Measurements from ENCODE around the gene HBZ.
"Not testable (repeated sequence)": the region's sequence is repeated elsewhere in the genome, so short reads cannot be mapped to it uniquely, and the experiment has no call there.

HBZ gene

DNA sequence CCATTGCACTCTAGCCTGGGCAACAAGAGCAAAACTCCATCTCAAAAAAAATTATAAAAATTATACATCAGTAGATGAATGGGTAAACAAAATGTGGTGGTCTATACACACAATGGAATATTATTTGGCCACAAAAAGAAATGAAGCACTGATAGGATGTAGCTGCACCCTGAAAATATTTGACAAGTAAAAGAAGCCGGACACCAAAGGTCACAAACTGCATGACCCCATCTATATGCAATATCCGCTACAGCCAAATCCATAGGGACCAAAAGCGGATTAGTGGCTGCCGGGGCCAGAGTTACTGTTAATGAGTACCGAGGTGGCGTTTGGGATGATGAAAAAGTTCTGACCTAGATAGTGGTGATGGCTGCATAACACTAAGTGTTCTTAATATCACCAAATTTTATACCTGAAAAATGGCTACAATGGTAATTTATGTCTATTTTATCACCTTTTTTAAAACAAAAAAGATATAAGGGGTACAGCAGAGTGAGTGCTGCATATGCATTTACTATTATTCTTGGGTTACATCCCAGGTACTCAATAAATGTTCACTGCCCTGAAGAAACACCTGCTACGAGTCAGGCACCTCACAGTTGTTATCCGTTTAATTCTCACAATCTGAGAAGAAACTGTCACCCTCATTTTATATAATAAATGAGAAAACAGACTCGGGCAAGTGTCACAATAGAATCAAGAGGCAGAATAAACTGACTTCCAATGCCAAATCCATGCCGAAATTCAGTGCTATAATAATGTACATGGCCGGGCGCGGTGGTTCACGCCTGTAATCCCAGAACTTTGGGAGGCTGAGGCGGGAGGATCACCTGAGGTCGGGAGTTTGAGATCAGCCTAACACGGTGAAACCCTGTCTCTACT is 27.0 kb downstream of the HBZ start:
- no peak for DNase-seq (ENCODE audit: low spot score)

GRCh38 chr16:180101-180675 is 27.7 kb downstream of the HBZ start, which contains the start of gene HBQ1:
HBQ1 (plus strand) TSS chr16:180459; CDS start chr16:180487, 28 bp downstream.
- no peak for DNase-seq (ENCODE audit: low spot score)

- DNase-seq (ENCODE audit: low spot score): peak; percentile 85
Measured at GRCh38 chr16:180681-181564, 28.5 kb downstream of the HBZ start.

DNA sequence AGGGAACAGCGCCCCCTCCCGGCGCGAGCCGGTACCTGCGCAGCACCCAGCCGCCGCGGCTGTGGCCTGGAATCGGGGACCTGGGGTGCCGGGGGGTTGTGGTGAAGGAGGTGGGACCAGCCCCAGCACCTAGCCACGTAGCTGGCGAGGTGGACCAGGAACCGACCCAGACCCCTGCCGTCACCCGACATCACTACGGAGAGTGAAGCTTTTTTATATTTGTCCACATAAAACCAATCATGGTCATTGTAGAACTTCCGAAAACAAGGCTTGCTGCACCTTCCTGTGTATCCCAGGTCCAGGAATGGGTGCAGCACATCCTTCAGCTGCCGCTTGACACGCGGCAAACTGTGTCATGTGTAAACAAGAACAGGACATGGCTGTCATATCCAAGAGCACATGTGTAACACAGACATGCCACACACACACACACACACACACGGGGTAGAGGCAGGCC is 29.1 kb downstream of the HBZ start:
- DNase-seq (ENCODE audit: low spot score): no peak

GRCh38 chr16:183005-183404 is 30.6 kb downstream of the HBZ start:
- no peak for DNase-seq (ENCODE audit: low spot score)

DNA sequence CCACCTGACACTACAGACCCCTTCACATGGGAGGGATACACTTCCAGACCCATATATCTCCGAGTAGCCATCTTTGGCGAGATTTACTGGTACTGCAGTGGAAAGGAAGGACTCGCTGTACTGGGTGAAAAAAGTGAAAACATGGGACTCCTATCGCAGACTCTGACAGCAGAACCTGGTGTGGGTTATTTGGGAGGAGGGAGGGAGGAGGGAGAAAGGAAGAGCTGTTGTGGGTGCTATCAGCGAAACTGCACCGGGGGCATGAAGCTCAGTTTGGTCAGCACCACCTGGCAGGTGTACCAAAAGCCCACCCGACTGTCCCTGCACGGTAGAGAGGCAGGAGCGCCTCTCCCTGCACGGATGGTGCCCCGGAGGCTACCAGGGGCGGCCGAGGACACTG is 32.8 kb downstream of the HBZ start:
- DNase-seq (ENCODE audit: low spot score): no peak

DNA sequence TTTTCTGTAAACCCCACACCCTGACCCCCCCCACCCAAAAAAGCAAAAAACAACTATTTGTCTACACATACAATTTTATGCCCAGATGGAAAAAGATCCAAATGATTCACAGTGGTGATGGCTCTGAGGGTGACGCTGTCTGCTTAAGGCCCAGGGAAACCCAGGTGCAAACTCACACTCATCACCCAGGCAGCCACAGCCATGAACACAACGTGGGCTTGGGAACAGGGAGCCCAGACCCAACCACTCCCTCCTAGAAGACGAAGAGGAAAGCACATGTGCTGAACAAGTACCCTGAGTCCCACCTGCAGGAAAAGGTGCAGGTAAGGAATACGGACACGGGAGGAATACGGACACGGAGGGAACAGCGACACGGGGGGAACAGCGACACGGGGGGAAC is 33.2 kb downstream of the HBZ start:
- DNase-seq (ENCODE audit: low spot score): no peak

DNA sequence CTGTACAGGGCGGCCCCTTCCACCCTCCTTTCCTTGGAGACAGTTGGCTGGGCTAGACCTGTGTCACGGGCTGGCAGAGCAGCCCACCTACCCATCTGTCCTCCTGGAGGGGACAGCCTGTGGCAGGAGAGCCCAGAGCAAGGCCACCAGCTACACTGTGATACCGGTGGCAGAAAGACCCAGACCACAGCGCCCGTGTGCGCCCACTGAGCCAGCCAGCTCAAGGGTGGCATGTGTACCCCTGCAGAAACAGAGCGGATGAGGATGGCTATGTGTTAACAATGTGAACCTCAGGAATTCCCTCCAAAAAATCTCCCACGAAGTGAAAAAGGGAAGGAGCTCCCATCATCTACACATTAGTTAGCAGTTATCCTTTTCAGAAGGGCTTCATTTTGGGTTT is 34.9 kb downstream of the HBZ start:
- no peak for DNase-seq (ENCODE audit: low spot score)

GRCh38 chr16:188674-189073 is 36.2 kb downstream of the HBZ start:
- DNase-seq (ENCODE audit: low spot score): peak; percentile 23

DNA sequence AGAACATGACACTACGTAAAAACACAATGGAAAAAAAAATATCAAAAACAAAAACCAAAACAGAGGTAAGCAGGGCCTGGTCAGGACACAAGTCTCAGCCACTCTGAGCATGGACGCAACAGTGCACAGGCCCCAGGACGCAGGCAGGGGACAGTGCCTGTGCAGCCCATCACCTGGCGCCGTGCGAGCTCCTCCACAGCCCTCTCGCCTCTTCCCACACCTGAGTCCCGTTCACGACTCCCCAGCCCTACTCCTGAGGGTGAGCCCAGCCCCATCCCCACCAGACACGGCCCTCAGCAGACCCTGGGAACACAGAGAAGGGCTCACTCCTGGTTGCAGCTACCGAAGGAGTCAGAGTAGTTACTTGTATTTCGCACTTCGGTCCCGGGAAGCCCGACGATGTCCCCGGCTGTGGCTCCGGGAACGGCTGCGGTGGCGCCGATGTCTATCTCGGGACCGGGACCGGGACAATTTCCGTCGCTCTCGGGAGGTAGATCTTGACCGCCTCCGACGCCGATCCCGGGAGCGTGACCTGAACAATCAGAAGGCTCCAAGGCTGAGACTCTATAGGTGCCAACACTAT is 37.3 kb downstream of the HBZ start:
- DNase-seq (ENCODE audit: low spot score): no peak

DNA sequence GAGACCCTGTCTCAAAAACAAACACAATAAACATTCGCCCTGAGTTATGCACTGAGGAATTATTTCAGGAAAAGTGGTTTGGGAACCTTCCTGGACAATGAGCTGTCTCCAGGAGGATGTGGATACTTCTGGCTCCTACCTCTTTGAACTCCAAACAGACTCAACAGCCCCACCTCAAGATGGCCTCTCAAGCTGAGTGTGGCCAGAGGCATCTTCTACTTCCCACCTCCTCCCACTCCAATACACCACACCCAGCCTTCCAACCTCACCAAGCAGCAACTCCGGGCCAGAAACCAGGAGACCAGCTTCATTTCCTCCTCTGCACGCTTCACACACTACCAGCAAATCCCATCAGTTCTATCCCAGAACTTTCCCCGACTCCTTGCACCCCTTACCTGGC is 39.4 kb downstream of the HBZ start:
- no peak for DNase-seq (ENCODE audit: low spot score)

DNA sequence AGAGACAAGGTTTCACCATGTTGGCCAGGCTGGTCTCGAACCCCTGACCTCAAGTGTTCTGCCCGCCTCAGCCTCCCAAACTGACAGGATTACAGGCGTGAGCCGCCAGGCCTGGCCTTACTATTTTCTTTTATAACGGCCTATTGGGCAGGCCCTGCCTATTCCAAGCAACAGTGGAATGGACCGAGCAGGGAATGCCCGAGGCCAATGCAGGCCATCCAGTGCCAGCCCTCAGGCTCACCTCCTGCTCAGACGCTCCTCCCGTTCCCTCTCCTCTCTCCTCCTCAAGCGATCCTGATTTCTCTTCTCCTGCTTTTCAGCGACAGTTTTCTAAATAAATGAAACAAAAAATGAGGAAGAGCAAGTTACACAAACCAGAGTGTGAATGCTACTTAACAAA is 40.2 kb downstream of the HBZ start:
- DNase-seq (ENCODE audit: low spot score): no peak

DNA sequence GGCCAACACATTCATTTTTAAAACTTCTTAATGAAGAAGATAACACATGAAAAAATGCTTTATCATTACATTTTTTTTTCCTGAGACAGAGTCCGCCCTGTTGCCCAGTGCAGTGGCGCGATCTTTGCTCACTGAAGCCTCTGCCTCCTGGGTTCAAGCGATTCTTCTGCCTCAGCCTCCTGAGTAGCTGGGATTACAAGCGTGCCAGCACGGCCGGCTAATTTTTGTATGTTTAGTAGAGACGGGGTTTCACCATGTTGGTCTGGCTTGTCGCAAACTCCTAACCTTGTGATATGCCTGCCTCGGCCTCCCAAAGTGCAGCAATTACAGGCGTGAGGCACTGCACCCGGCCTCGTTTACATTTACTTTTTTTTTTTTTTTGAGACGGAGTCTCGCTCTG is 41.0 kb downstream of the HBZ start:
- DNase-seq (ENCODE audit: low spot score): no peak

GRCh38 chr16:194516-194915 is 42.1 kb downstream of the HBZ start:
- no peak for DNase-seq (ENCODE audit: low spot score)

GRCh38 chr16:200388-200787 is 47.9 kb downstream of the HBZ start:
- no peak for DNase-seq (ENCODE audit: low spot score)

- DNase-seq (ENCODE audit: low spot score): no peak
Measured at GRCh38 chr16:203246-203645, 50.8 kb downstream of the HBZ start.

GRCh38 chr16:204046-204445 is 51.6 kb downstream of the HBZ start:
- not testable (repeated sequence) for DNase-seq (ENCODE audit: low spot score)
